Mucosa of gallbladder (tissue), 1 donor: Measurements from ENCODE around the gene DGAT2. TPM values are rescaled to one million over a fixed set of nuclear protein-coding genes. Genes with fewer than 3 reads are reported as not detected.
"Not testable (repeated sequence)": the region's sequence is repeated elsewhere in the genome, so short reads cannot be mapped to it uniquely, and the experiment has no call there.

Experiments
- DNase-seq: peaks from one replicate; pipeline ENCODE4 v3.0.0-alpha.2; 2020; ENCODE audit warnings: low spot score
- total RNA-seq: library from RNA; stranded (reverse); gene quantifications from one replicate; pipeline ENCODE4 v1.2.1, GENCODE V29; 2021
- donor health status: DM: no; HTN: no; CAD: no.

DGAT2 gene
- total RNA-seq, 1 donor from 2014 or later, result 5.8 TPM

DNA sequence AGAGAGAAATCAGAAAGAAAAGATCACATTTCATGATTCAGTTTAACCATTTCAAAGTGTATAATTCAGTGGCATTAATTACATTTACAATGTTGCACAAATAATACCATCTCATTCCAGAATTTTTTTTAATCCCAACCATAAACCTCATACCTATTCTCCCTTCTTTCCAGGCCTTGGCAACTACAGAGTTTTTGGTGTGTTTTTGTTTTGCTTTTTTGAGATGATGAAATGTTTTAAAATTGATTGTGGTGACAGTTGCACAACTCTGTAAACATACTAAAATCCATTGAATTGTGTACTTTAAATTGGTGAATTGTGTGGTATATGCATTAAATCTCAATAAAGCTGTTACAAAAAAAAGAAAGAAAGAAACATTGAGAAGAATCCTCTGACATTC is 13.6 kb upstream of the DGAT2 start:
- not testable (repeated sequence) for DNase-seq

GRCh38 chr11:75757651-75758050 is 10.9 kb upstream of the DGAT2 start:
- DNase-seq, result no peak

- DNase-seq, result no peak
Measured at GRCh38 chr11:75759832-75760231, 8.7 kb upstream of the DGAT2 start.

GRCh38 chr11:75760243-75760642 is 8.3 kb upstream of the DGAT2 start:
- DNase-seq, result no peak

DNA sequence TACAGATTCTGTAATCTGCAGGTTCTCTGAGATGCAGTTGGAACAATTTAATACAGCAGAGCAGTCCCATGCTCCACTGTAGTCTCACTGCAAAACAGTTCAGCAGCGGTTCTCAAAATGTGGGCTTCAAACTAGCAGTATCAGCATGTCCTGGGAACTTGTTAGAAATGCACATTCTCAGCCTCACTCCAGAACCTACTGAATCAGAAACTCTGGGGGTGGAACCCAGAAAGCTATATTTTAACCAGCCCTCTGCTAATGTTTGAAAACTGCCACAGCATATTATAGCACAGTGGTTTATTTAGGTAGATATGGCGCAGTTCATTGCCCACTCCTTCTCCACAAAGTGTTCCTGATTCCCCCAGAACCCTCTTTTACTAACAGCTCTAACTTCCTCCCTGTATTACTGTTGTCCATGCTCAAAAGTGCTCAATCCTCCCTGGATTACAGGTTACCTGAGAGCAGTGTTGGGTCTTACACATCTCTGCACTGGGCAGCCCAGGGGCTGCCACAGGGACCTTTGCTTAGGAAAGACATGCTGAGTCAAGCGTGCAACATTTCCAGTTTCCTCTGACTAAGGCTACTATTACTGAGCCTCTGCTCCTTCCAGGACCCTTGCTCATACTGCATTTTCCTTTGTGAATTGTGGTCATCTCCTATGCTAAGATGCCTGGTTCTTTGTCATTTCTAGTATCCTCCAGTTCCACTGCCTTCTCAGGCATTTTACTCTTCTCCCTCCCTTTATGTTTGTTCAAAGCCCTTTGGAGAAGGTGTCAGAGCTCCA is 7.7 kb upstream of the DGAT2 start:
- no peak for DNase-seq

DNA sequence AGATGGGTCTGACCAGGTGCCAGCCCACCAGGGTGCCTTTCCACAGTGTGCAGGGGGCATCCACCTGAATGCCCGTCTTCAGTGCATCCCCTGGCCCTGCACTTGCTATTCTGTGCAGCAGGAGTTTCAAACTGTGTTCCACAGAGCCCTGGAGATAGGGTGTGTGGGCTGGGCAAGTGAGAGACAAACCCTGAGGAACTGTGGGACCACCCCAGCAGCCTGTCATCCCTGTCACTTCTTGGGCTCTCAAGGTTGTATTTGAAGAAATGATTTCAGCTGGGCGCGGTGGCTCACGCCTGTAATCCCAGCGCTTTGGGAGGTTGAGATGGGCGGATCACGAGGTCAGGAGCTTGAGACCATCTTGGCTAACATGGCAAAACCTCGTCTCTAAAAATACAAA is 6.4 kb upstream of the DGAT2 start:
- DNase-seq, result no peak

DNA sequence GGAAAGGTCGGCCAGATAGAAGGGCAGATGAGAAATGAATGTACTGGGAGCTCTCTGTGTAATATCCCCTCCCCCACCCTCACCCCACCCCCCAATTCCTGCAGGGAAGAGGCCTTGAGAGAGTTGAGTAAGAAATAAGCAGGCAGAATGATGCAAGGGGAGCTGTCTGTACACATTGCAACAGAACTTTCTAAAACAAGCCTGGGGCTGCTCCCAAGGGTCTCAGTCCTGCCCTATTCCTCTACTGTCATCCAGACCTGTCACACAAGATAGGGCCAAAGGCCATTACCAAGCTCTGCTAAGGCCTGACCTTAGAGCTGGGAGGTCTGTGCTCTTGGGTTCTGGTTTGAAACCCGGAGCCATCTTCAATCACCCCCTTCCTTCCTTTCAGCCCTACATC is 5.7 kb upstream of the DGAT2 start:
- no peak for DNase-seq

- DNase-seq, result no peak
Measured at GRCh38 chr11:75763846-75764245, 4.7 kb upstream of the DGAT2 start.

DNA sequence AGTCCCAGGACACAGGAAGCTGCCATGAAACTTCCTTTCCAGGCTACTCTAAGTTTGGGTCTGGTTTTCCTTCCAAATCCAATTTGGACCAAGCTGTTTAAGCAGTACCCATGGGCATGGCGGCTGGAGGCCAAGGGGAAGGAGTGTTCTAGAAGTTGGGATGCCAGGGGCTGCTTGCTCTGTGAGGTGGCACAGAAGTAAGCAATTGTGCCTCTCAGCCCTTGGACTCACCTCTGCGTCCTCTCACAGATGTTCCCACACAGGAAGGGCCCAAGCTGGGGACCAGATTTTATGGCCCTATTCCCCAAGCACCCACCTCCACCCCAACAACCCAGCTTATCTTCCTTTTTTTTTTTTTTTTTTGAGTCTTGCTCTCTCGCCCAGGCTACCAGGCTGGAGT is 3.5 kb upstream of the DGAT2 start:
- no peak for DNase-seq

- DNase-seq, result no peak
Measured at GRCh38 chr11:75766443-75767227, 1.9 kb upstream of the DGAT2 start.

GRCh38 chr11:75767228-75767572 is 1.4 kb upstream of the DGAT2 start:
- no peak for DNase-seq

DNA sequence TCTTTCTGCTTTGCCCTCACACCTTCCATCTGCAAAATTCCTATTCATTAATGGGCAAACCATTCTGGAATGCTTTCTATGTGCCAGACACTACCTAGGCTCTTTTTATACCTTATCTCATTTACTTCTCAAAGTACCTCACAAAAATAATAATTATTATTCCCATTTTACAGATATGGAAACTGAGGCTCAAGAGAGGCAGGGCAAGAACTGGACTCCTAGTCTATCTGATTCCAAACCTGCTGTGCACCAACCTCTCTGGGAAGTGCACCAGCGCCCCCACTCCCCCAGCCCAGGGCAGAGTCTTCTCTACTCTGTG is 826 bp upstream of the DGAT2 start:
- DNase-seq, result no peak

GRCh38 chr11:75768909-75769771 is 562 bp downstream of the DGAT2 start:
- no peak for DNase-seq

DNA sequence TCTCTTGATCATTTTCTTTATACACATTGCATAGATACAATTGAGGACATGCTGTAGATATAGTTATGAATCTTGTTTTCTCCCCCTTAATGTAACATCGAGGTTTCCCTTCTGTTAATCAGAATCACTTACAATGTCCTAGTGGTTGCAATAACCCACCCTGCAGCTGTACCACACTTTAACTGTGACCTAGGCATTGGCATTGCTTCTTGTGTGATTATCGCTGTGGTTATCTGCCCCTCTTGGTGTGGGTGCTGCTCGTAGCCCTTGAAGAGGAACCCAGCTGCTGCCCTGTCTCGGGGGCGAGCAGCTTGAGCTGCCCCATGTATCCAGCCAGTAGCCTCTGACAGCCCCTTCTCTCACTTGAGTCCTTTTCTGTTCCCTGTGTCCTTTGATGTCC is 1.5 kb downstream of the DGAT2 start:
- no peak for DNase-seq

GRCh38 chr11:75771646-75772410 is 3.2 kb downstream of the DGAT2 start:
- DNase-seq, result no peak

- DNase-seq, result no peak
Measured at GRCh38 chr11:75773595-75774353, 5.2 kb downstream of the DGAT2 start.

DNA sequence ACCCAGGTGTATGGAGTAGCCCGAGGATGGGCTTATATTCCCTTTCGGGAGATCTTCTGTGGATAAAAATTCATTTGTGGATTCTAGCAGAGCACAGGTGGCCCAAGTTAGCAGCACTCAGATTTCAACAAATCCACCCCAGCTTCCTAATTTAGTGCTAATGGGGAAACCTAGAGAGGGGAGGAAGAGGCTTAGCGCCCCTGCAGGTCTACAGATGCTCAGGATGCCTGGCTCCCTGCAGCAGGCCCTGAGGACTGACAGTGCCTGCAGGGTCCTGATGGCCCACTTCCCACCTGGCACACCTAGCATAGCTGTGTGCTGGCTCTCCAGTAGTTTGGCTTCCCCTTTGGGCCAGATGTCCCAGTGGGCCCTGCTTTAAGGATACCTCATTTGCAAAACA is 6.5 kb downstream of the DGAT2 start:
- no peak for DNase-seq

DNA sequence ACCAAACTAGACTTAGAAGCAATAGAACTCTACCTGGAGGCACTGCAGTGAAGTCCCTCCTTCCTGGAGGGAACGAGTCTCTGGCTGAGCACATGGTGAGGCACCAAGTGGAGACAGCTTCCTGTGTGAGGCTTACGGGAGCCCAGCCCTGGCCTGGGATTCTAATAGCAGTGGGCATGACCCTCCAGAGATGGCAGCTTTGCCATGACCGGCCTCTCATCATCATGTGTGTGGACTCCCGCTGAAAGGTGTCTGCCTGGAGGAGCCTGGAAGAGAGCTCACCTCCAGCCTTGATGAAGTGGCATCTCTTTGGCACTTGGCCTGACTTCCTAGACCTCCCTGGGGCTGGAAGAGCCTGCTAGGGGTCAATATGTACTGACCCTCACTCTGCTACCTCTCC is 8.0 kb downstream of the DGAT2 start:
- no peak for DNase-seq

DNA sequence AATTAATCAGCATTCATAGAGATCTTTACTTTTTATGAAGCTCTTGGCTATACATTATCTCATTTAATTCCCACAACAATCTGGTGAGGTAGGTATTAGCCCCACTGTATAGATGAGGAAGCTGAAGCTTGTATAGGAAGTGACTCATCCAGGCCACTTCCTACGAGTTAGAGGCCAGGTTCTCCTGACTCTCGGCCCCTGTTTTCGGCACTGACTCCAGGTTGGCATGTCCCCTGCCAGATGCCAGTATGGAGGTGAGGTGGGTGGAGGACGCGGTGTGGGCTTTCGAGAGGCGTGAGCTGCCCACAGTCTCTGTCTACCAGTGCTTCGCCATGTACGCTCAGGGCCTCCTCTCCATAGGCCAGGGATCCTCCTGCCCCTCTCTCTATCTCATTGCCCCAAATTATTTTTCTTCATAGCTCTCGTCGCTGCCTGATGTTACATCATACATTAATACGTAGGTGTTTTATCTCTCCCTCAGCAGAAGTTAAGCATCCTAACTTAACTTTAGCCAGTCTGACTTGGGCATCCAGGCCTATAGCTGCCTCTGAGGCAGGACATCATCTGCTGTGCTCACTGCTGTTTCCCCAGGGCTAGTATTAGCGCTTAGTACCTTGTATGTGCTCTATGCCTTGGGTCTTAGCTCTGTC is 9.0 kb downstream of the DGAT2 start:
- no peak for DNase-seq

DNA sequence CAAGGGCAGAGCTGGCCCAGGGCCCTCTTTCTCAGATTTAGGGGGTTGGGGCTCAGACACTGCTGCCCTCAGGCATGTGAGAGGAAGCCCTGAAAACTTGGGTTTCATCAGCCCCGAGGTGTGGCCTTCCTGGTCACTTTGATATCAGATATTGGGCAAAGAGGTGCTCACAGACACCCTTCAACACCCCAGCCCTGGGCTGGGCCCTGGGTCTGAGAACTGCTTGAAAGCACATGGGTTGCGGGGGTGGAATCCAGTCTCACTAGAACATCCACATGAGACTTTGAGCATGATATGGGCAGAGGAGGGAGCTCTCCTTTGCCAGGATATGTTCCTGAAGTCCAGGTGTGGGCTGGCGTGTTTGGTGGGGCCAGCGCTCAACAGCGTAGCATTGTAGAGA is 10.4 kb downstream of the DGAT2 start:
- DNase-seq, result no peak

DNA sequence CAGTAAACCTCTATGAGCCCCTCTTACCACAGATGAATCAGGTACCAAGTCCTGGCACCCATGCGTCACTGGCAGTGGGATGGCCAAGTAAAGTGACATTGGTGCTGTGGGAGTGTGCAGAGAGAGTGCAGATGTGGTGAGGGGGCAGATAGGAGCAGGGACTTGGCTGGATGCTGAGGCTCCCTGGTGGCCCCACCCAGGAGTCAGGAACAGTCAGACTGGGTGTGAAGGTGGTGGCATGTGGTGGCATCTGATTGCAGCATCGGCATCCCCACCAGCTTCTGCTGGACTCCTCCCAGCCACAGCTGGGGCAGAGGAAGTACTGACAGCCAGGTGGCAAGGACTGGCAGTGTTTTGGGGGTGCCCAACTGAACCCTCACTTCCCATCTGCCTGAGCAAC is 11.4 kb downstream of the DGAT2 start:
- no peak for DNase-seq
